Esophagus squamous epithelium (tissue), 5 donors: ENCODE results near the gene MYO1D. TPM values are rescaled to one million over a fixed set of nuclear protein-coding genes. Genes with fewer than 3 reads are reported as not detected.

Experiments used
- DNase-seq: peaks from one replicate; lab custom pipeline; 2025; lab: John Stamatoyannopoulos, UW
- H3K27ac ChIP-seq, 4 donors: fragments of 200-600 bp; sonication (generic); one replicate each; pipeline ENCODE4 v1.5.1; 2016 to 2019; ENCODE audit warnings: mild to moderate bottlenecking in 1 of 4
- H3K27me3 ChIP-seq, 4 donors: fragments of 200-600 bp; sonication (generic); 1 replicate in 3 of 4; 2 replicates in 1 of 4; pipeline versions ENCODE4 v1.5.1 to v1.6.0; 2017 to 2021; ENCODE audit warnings: antibody characterized with exemption in 1 of 4
- H3K36me3 ChIP-seq, 3 donors: fragments of 200-600 bp; sonication (generic); one replicate each; pipeline ENCODE4 v1.5.1; 2016 to 2019
- H3K4me1 ChIP-seq, 3 donors: fragments of 200-600 bp; sonication (generic); one replicate each; pipeline ENCODE4 v1.5.1; 2017 to 2019
- H3K4me3 ChIP-seq, 4 donors: fragments of 200-600 bp; sonication (generic); 1 replicate in 3 of 4; 2 replicates in 1 of 4; pipeline ENCODE4 v1.5.1; 2016 to 2019; ENCODE audit warnings: mild to moderate bottlenecking in 2 of 4, moderate library complexity in 1 of 4
- H3K9me3 ChIP-seq, 3 donors: fragments of 200-600 bp; sonication (generic); one replicate each; pipeline ENCODE4 v1.5.1; 2016 to 2019
- CTCF ChIP-seq, 6 experiments: fragments of 450-650 bp in 4 of 6; fragments of 200-600 bp in 2 of 6; sonication (generic) in 2 of 6; IDR thresholded peaks; one replicate each; pipeline ENCODE4 v1.5.1; 2016 to 2019; ENCODE audit warnings: antibody characterized with exemption in 6 of 6, mild to moderate bottlenecking in 4 of 6, moderate library complexity in 4 of 6
- POLR2A ChIP-seq, 4 donors: fragments of 450-650 bp; IDR thresholded peaks; one replicate each; pipeline ENCODE4 v1.6.1; 2017; ENCODE audit warnings: antibody characterized with exemption in 4 of 4, mild to moderate bottlenecking in 4 of 4, moderate library complexity in 3 of 4
- WGBS, 2 donors: methylation state at CpG; one replicate each; pipeline ENCODE4 v1.1.5; 2018; 5-methylcytosine and 5-hydroxymethylcytosine counted together
- intact Hi-C: fragments of 100-400 bp; cut with DNase I; formaldehyde crosslinking; loops from one replicate; pipeline ENCODE4 v1.15.0; 2022
- total RNA-seq, 4 donors: library from RNA; depleted of rRNA; stranded (reverse); fragments of >200 nt; gene quantifications; one replicate each; pipeline ENCODE4 v1.1.0, GENCODE V29; 2016
- donor health status: DM: yes; HTN: yes; CAD: no.

The MYO1D gene
- total RNA-seq, 4 donors from 2014 or later, result 58.8 to 86.8 (median 64.3) TPM

GRCh38 chr17:32777922-32778321 is 99.0 kb downstream of the MYO1D start:
- H3K9me3 ChIP-seq, result no peaks in the 10 kb centered on the region
- TF ChIP-seq POLR2A (IDR thresholded peaks at IDR 0.05) (no peak), CTCF (IDR thresholded peaks at IDR 0.05) (no peak)
- no peak for DNase-seq
- no peaks in the 10 kb centered on the region for H3K27me3 ChIP-seq
- intact Hi-C loops, result no loop called here
- H3K27ac ChIP-seq, result no peak overlapping the region
- H3K4me1 ChIP-seq, result no peaks in the 10 kb centered on the region
- H3K36me3 ChIP-seq, result peaks cover 0 to 32% (median 0%) of the 10 kb centered on the region in 3 donors
- H3K4me3 ChIP-seq, result no peak overlapping the region

- TF ChIP-seq POLR2A (IDR thresholded peaks at IDR 0.05), result no peak
- no peak for TF ChIP-seq CTCF (IDR thresholded peaks at IDR 0.05)
- no peaks in the 10 kb centered on the region for H3K27me3 ChIP-seq
- no peaks in the 10 kb centered on the region for H3K4me1 ChIP-seq
- no peak for DNase-seq
- H3K36me3 ChIP-seq, result peaks cover 0 to 32% (median 0%) of the 10 kb centered on the region in 3 donors
- H3K9me3 ChIP-seq, result no peaks in the 10 kb centered on the region
- intact Hi-C loops, result no loop called here
- WGBS, 2 donors, result 81 to 84% methylated on average over 14 of the region's 14 CpGs
- H3K27ac ChIP-seq, result no peak overlapping the region
- no peak overlapping the region for H3K4me3 ChIP-seq
Observed at GRCh38 chr17:32777436-32777835, 99.5 kb downstream of the MYO1D start.

DNA sequence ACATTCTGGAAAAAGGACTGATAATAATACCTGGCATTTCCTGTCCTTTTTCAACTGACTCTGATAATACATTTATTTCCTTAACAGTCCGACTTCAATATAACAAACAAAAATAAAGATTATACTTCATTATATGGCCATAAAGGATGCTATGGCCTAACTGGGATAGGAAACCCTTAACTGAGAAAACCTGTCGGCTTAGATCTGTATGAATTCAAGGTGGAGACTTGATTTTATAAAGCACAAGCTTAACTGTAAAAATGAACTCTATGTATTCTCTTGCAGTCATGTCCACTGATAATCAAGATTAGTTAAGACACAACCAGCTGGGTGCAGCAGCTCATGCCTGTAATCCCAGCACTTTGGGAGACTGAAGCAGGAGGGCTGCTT is 102.2 kb downstream of the MYO1D start:
- H3K9me3 ChIP-seq, result no peaks in the 10 kb centered on the region
- no peak overlapping the region for H3K4me3 ChIP-seq
- TF ChIP-seq POLR2A (IDR thresholded peaks at IDR 0.05) (no peak), CTCF (IDR thresholded peaks at IDR 0.05) (no peak)
- 87 to 94% methylated on average over 2 of the region's 2 CpGs for WGBS, 2 donors
- H3K36me3 ChIP-seq, result peaks cover 0 to 36% (median 0%) of the 10 kb centered on the region in 3 donors
- no peaks in the 10 kb centered on the region for H3K27me3 ChIP-seq
- intact Hi-C loops, result no loop called here
- H3K27ac ChIP-seq, result no peak overlapping the region
- no peaks in the 10 kb centered on the region for H3K4me1 ChIP-seq
- no peak for DNase-seq

- Histone ChIP-seq H3K27me3 (no peaks in the 10 kb centered on the region), H3K4me3 (no peak overlapping the region), H3K27ac (no peak overlapping the region), H3K4me1 (no peaks in the 10 kb centered on the region), H3K36me3 (peaks cover 0 to 38% (median 0%) of the 10 kb centered on the region in 3 donors), H3K9me3 (no peaks in the 10 kb centered on the region)
- intact Hi-C loops, result no loop called here
- no peak for TF ChIP-seq CTCF (IDR thresholded peaks at IDR 0.05)
- no peak for TF ChIP-seq POLR2A (IDR thresholded peaks at IDR 0.05)
- 88 to 94% methylated on average over 6 of the region's 6 CpGs for WGBS, 2 donors
- DNase-seq, result no peak
Observed at GRCh38 chr17:32773856-32774694, 102.8 kb downstream of the MYO1D start.

- Histone ChIP-seq H3K4me3 (no peak overlapping the region), H3K27me3 (no peaks in the 10 kb centered on the region), H3K9me3 (no peaks in the 10 kb centered on the region), H3K36me3 (peaks cover 0 to 46% (median 0%) of the 10 kb centered on the region in 3 donors), H3K4me1 (no peaks in the 10 kb centered on the region), H3K27ac (no peak overlapping the region)
- intact Hi-C loops, result no loop called here
- DNase-seq, result no peak
- TF ChIP-seq POLR2A (IDR thresholded peaks at IDR 0.05) (no peak), CTCF (IDR thresholded peaks at IDR 0.05) (no peak)
- WGBS, 2 donors, result 71 to 81% methylated on average over 9 of the region's 9 CpGs
Observed at GRCh38 chr17:32772453-32773025, 104.4 kb downstream of the MYO1D start.
